ENCODE results near the gene RPH3AL. TPM values are rescaled to one million over a fixed set of nuclear protein-coding genes. Genes with fewer than 3 reads are reported as not detected.
A peak's percentile ranks its signal among the peaks of the same experiment; 100 is the strongest.

RPH3AL gene
- total RNA-seq, 6 experiments from 2014 or later, result 17.6 to 74.0 (median 25.7) TPM

- intact Hi-C loops (cut with DNase I), result no loop called here
- Histone ChIP-seq H3K9me3 (no peaks in the 10 kb centered on the region), H3K27ac (no peak overlapping the region), H3K4me3 (no peak overlapping the region), H3K36me3 (peaks cover 0 to 6% (median 0%) of the 10 kb centered on the region in 4 donors), H3K4me1 (no peaks in the 10 kb centered on the region), H3K27me3 (no peaks in the 10 kb centered on the region)
- no peak for ATAC-seq
- peak; percentile 19 to 42 (median 34) for DNase-seq
- TF ChIP-seq CTCF (IDR thresholded peaks at IDR 0.05), result no peak
- no peak for TF ChIP-seq POLR2A (IDR thresholded peaks at IDR 0.05)
- WGBS (ENCODE audit: insufficient coverage, low coverage, low lambda C conversion rate, missing lambda C conversion rate), result 75% methylated on average over 6 of the region's 10 CpGs
Measured at GRCh38 chr17:292016-292415, 60.6 kb downstream of the RPH3AL start.

- WGBS (ENCODE audit: insufficient coverage, low coverage, low lambda C conversion rate, missing lambda C conversion rate), result 62% methylated on average over 7 of the region's 7 CpGs
- no peak for TF ChIP-seq CTCF (IDR thresholded peaks at IDR 0.05)
- TF ChIP-seq POLR2A (IDR thresholded peaks at IDR 0.05), result no peak
- intact Hi-C loops (cut with DNase I), result no loop called here
- Histone ChIP-seq H3K9me3 (no peaks in the 10 kb centered on the region), H3K27me3 (no peaks in the 10 kb centered on the region), H3K4me3 (no peak overlapping the region), H3K4me1 (no peaks in the 10 kb centered on the region), H3K27ac (no peak overlapping the region), H3K36me3 (peaks cover 0 to 6% (median 0%) of the 10 kb centered on the region in 4 donors)
- DNase-seq (no peak), ATAC-seq (no peak)
Measured at GRCh38 chr17:291587-291986, 61.0 kb downstream of the RPH3AL start.

GRCh38 chr17:290626-291025, 62.0 kb downstream of the RPH3AL start:
- Histone ChIP-seq H3K9me3 (no peaks in the 10 kb centered on the region), H3K36me3 (peaks cover 0 to 6% (median 0%) of the 10 kb centered on the region in 4 donors), H3K27me3 (no peaks in the 10 kb centered on the region), H3K27ac (no peak overlapping the region), H3K4me3 (no peak overlapping the region), H3K4me1 (no peaks in the 10 kb centered on the region)
- no peak for TF ChIP-seq CTCF (IDR thresholded peaks at IDR 0.05)
- TF ChIP-seq POLR2A (IDR thresholded peaks at IDR 0.05), result no peak
- peak in 1 of 4 donors; percentile 22 for ATAC-seq
- intact Hi-C loops (cut with DNase I), result no loop called here
- DNase-seq, result peak; percentile 10 to 41 (median 22)
- WGBS (ENCODE audit: insufficient coverage, low coverage, low lambda C conversion rate, missing lambda C conversion rate), result 93% methylated on average over 8 of the region's 18 CpGs

- WGBS (ENCODE audit: insufficient coverage, low coverage, low lambda C conversion rate, missing lambda C conversion rate), result no CpG with 5 or more reads among the region's 21 CpGs
- ATAC-seq (peak in 1 of 4 donors; percentile 14), DNase-seq (peak; percentile 8 to 40 (median 35))
- H3K27ac ChIP-seq, result no peak overlapping the region
- H3K9me3 ChIP-seq, result no peaks in the 10 kb centered on the region
- H3K4me1 ChIP-seq, result no peaks in the 10 kb centered on the region
- no peaks in the 10 kb centered on the region for H3K27me3 ChIP-seq
- intact Hi-C loops (cut with DNase I), result no loop called here
- TF ChIP-seq POLR2A (IDR thresholded peaks at IDR 0.05) (no peak), CTCF (IDR thresholded peaks at IDR 0.05) (no peak)
- no peak overlapping the region for H3K4me3 ChIP-seq
- H3K36me3 ChIP-seq, result peaks cover 0 to 6% (median 0%) of the 10 kb centered on the region in 4 donors
Measured at GRCh38 chr17:290121-290521, 62.5 kb downstream of the RPH3AL start.

GRCh38 chr17:289409-289808, 63.2 kb downstream of the RPH3AL start:
- WGBS (ENCODE audit: insufficient coverage, low coverage, low lambda C conversion rate, missing lambda C conversion rate), result 93% methylated on average over 18 of the region's 18 CpGs
- Histone ChIP-seq H3K27me3 (no peaks in the 10 kb centered on the region), H3K27ac (no peak overlapping the region), H3K4me1 (no peaks in the 10 kb centered on the region), H3K4me3 (no peak overlapping the region), H3K9me3 (no peaks in the 10 kb centered on the region), H3K36me3 (peaks cover 0 to 6% (median 0%) of the 10 kb centered on the region in 4 donors)
- ATAC-seq (no peak), DNase-seq (peak; percentile 7 to 39 (median 31))
- intact Hi-C loops (cut with DNase I), result no loop called here
- TF ChIP-seq CTCF (IDR thresholded peaks at IDR 0.05) (no peak), POLR2A (IDR thresholded peaks at IDR 0.05) (no peak)

Data from right lobe of liver (tissue), 6 donors.